PC-3 (cell line): ENCODE results near the gene GRIK5. TPM values are rescaled to one million over a fixed set of nuclear protein-coding genes. Genes with fewer than 3 reads are reported as not detected.

Source experiments
- ATAC-seq: fragments of 200-7000 bp; cut with Tn5 transposase; 2 replicates; pipeline ENCODE4 v1.9.1; 2020; ENCODE audit warnings: mild to moderate bottlenecking, moderate library complexity
- BruUV-seq: library from RNA; stranded (reverse); fragments of 400-500 nt; replicated peaks from 2 replicates; lab custom pipeline; 2021; lab: Mats Ljungman, UMichigan
- CTCF ChIA-PET: fragments of 300-600 bp; sonication (Branson Sonifier 250); formaldehyde crosslinking; loops from one replicate; lab custom pipeline; 2022; ENCODE audit warnings: antibody characterized with exemption; lab: Charles Lee
- POLR2A ChIA-PET: fragments of 300-600 bp; sonication (Branson Sonifier 250); formaldehyde crosslinking; loops from one replicate; lab custom pipeline; 2022; ENCODE audit warnings: antibody characterized with exemption; ENCODE audit not compliant: unreplicated experiment; lab: Charles Lee
- DNase-seq: peaks from one replicate; pipeline ENCODE4 v3.0.0-alpha.2; 2015
- H2AFZ ChIP-seq: fragments of 300-600 bp; sonication (generic); 2 replicates; pipeline ENCODE4 v1.6.0; 2016; ENCODE audit warnings: antibody characterized with exemption, low read length
- H3F3A ChIP-seq: fragments of 300-600 bp; sonication (generic); one replicate; pipeline ENCODE4 v1.6.0; 2017; ENCODE audit warnings: antibody characterized with exemption, low read length, control low read depth, mild to moderate bottlenecking; ENCODE audit not compliant: unreplicated experiment
- H3K27ac ChIP-seq: fragments of 300-600 bp; sonication (generic); 2 replicates; pipeline ENCODE4 v1.5.1; 2016; ENCODE audit warnings: mild to moderate bottlenecking, low read length
- H3K27me3 ChIP-seq: fragments of 300-600 bp; sonication (generic); 2 replicates; pipeline ENCODE4 v1.6.1; 2016; ENCODE audit warnings: low read length, mixed read lengths
- H3K36me3 ChIP-seq: fragments of 300-600 bp; sonication (generic); 2 replicates; pipeline ENCODE4 v1.6.1; 2016; ENCODE audit warnings: low read depth, mixed run types, low read length, mixed read lengths
- H3K4me1 ChIP-seq: fragments of 300-600 bp; sonication (generic); 2 replicates; pipeline ENCODE4 v1.5.1; 2016; ENCODE audit warnings: low read length; ENCODE audit not compliant: insufficient read depth
- H3K4me2 ChIP-seq: fragments of 300-600 bp; sonication (generic); 2 replicates; pipeline ENCODE4 v1.6.0; 2016; ENCODE audit warnings: low read length
- H3K4me3 ChIP-seq: fragments of 300-600 bp; sonication (generic); 2 replicates; pipeline ENCODE4 v1.5.1; 2016; ENCODE audit warnings: mild to moderate bottlenecking, low read length, mixed read lengths
- H3K79me2 ChIP-seq: fragments of 300-600 bp; sonication (generic); 2 replicates; pipeline ENCODE4 v1.6.1; 2017; ENCODE audit warnings: low read length, mixed read lengths
- H3K9ac ChIP-seq: fragments of 300-600 bp; sonication (generic); 2 replicates; pipeline ENCODE4 v1.6.0; 2016; ENCODE audit warnings: mild to moderate bottlenecking, low read length
- H3K9me2 ChIP-seq: fragments of 300-600 bp; sonication (generic); replicated peaks from 2 replicates; pipeline ENCODE4 v1.6.1; 2016; ENCODE audit warnings: mixed run types, low read length, mixed read lengths
- H3K9me3 ChIP-seq: fragments of 300-600 bp; sonication (generic); 2 replicates; pipeline ENCODE4 v1.6.1; 2016; ENCODE audit warnings: low read length, mixed read lengths
- H4K20me1 ChIP-seq: fragments of 300-600 bp; sonication (generic); 2 replicates; pipeline ENCODE4 v1.6.1; 2016; ENCODE audit warnings: low read length, mixed read lengths
- EZH2 ChIP-seq: fragments of 300-600 bp; sonication (generic); IDR thresholded peaks from one replicate; pipeline ENCODE4 v1.6.1; 2017; ENCODE audit warnings: antibody characterized with exemption, mild to moderate bottlenecking, low read length; ENCODE audit not compliant: unreplicated experiment
- EZH2phosphoT487 ChIP-seq: fragments of 300-600 bp; sonication (generic); IDR thresholded peaks from 2 replicates; pipeline ENCODE4 v1.6.1; 2018; ENCODE audit warnings: mild to moderate bottlenecking, antibody characterized with exemption, low read length, borderline replicate concordance
- intact Hi-C: fragments of 100-400 bp; cut with micrococcal nuclease; formaldehyde crosslinking; loops from 2 replicates; pipeline ENCODE4 v1.9.0; 2023
- total RNA-seq: library from RNA; depleted of rRNA; stranded (reverse); fragments of >200 nt; gene quantifications from 2 replicates; pipeline ENCODE4 v1.2.3, GENCODE V29; 2014
- TF ChIP-seq, protein P1 (sequence below): fragments of 300-600 bp; sonication (generic); conservative IDR thresholded peaks from 2 replicates; pipeline ENCODE4 v1.5.1; 2017; ENCODE audit warnings: antibody characterized with exemption, low read depth, mild to moderate bottlenecking, low read length

GRIK5 gene
- total RNA-seq, 1 experiment from 2014 or later, result not detected

DNA sequence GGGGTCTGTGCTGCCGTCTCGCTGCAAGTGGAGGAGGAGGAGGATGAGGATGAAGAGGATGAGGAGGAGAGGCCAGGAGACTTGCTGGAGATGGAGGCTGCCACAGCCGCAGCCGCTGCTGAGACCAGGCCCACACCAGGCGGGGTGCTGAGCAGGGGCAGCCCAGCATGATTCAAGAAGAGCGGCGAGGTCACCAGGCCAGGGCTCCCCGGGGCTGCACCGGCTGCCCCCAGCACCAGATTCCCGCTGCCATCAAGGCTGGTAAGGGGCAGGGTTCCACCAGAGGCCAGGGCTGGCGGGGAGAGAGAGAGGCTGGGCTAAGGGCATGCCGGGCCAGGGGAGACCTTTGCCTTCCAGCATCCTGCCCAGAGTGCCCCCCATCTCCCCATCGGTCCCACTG is 21.3 kb upstream of the GRIK5 start:
- Histone ChIP-seq H4K20me1 (no peaks in the 10 kb centered on the region), H3F3A (no peaks in the 10 kb centered on the region), H3K4me3 (no peak overlapping the region), H3K9me2 (no peaks in the 10 kb centered on the region), H2AFZ (no peak overlapping the region), H3K36me3 (no peaks in the 10 kb centered on the region), H3K79me2 (no peaks in the 10 kb centered on the region), H3K9me3 (no peaks in the 10 kb centered on the region), H3K4me1 (peaks cover 10% of the 10 kb centered on the region; the same call in 1 of the 2 replicates), H3K4me2 (no peak overlapping the region), H3K27ac (no peak overlapping the region), H3K9ac (no peak overlapping the region), H3K27me3 (no peaks in the 10 kb centered on the region)
- DNase-seq (no peak), ATAC-seq (no peak)
- BruUV-seq, result no TSS peak
- ChIA-PET CTCF (interaction anchor here (0.6 kb wide), 1 partner anchor 73 kb away, joined by 4 read pairs; no protein-coding TSS in a partner anchor), POLR2A (no interaction called here)
- TF ChIP-seq, protein P1, sequence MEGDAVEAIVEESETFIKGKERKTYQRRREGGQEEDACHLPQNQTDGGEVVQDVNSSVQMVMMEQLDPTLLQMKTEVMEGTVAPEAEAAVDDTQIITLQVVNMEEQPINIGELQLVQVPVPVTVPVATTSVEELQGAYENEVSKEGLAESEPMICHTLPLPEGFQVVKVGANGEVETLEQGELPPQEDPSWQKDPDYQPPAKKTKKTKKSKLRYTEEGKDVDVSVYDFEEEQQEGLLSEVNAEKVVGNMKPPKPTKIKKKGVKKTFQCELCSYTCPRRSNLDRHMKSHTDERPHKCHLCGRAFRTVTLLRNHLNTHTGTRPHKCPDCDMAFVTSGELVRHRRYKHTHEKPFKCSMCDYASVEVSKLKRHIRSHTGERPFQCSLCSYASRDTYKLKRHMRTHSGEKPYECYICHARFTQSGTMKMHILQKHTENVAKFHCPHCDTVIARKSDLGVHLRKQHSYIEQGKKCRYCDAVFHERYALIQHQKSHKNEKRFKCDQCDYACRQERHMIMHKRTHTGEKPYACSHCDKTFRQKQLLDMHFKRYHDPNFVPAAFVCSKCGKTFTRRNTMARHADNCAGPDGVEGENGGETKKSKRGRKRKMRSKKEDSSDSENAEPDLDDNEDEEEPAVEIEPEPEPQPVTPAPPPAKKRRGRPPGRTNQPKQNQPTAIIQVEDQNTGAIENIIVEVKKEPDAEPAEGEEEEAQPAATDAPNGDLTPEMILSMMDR, result no peak
- no peak for TF ChIP-seq EZH2phosphoT487
- TF ChIP-seq EZH2, result no peak
- intact Hi-C loops, result no loop called here

DNA sequence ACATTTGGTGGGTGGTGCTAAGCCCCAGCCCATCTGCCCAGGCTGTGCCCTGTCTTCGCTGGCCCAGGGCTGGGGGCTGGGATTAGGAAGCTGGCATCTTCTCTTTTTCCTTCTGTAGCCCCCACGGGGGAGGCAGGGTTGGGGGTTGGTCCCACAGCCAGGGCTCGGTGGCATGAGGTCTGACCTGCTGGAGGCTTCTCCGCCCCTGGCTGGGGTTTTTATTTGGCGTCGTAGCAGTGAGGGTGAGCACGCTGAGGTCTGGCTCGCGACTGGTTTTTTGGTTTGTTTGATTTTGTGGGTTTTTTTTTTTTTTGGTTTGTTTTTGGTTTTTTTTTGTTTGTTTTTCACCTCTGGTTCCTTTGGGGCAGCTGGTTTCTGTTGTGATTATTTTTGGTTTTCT is 20.7 kb upstream of the GRIK5 start:
- no peaks in the 10 kb centered on the region for H3K9me2 ChIP-seq
- H3K79me2 ChIP-seq, result no peaks in the 10 kb centered on the region
- H3K4me2 ChIP-seq, result no peak overlapping the region
- no peak overlapping the region for H2AFZ ChIP-seq
- no peak overlapping the region for H3K27ac ChIP-seq
- no peak for ATAC-seq
- no peaks in the 10 kb centered on the region for H3F3A ChIP-seq
- H3K9me3 ChIP-seq, result no peaks in the 10 kb centered on the region
- H4K20me1 ChIP-seq, result no peaks in the 10 kb centered on the region
- ChIA-PET CTCF (interaction anchor here (0.6 kb wide), 1 partner anchor 155 kb away, joined by 5 read pairs; no protein-coding TSS in a partner anchor), POLR2A (no interaction called here)
- no peak overlapping the region for H3K4me3 ChIP-seq
- intact Hi-C loops, result no loop called here
- TF ChIP-seq EZH2phosphoT487, result no peak
- TF ChIP-seq EZH2, result no peak
- TF ChIP-seq, protein P1, result no peak
- no peaks in the 10 kb centered on the region for H3K27me3 ChIP-seq
- no TSS peak for BruUV-seq
- H3K4me1 ChIP-seq, result peaks cover 10% of the 10 kb centered on the region; the same call in 1 of the 2 replicates
- no peak overlapping the region for H3K9ac ChIP-seq
- no peaks in the 10 kb centered on the region for H3K36me3 ChIP-seq
- no peak for DNase-seq

DNA sequence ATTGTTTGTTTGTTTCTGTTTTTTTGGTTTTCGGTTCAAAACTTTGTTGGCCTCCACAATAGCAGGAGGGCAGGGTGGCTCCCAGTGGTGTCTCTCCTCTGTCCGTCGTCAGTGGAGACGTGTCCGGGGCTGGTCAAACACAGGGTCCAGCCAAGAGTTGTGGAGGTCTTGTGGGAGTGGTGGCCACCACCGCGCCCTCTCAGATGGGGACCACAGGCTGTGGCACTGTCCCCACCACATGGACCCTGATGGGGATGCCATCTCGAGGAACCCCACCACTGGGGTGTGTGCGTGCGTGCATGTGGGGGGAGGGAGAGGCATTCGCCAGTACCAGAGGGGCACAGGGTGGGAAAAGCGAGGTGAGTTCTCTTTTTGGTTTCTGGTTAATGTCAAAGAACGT is 19.8 kb upstream of the GRIK5 start:
- no peak overlapping the region for H3K9ac ChIP-seq
- H4K20me1 ChIP-seq, result no peaks in the 10 kb centered on the region
- ChIA-PET POLR2A (no interaction called here), CTCF (no interaction called here)
- no peaks in the 10 kb centered on the region for H3K79me2 ChIP-seq
- no peak overlapping the region for H3K4me2 ChIP-seq
- H3K27ac ChIP-seq, result no peak overlapping the region
- ATAC-seq (no peak), DNase-seq (no peak)
- H2AFZ ChIP-seq, result no peak overlapping the region
- TF ChIP-seq EZH2phosphoT487, result no peak
- no peak for TF ChIP-seq EZH2
- TF ChIP-seq, protein P1, result no peak
- intact Hi-C loops, result no loop called here
- H3K4me3 ChIP-seq, result no peak overlapping the region
- H3K9me2 ChIP-seq, result no peaks in the 10 kb centered on the region
- H3F3A ChIP-seq, result no peaks in the 10 kb centered on the region
- peaks cover 10% of the 10 kb centered on the region; the same call in 1 of the 2 replicates for H3K4me1 ChIP-seq
- H3K9me3 ChIP-seq, result no peaks in the 10 kb centered on the region
- H3K27me3 ChIP-seq, result no peaks in the 10 kb centered on the region
- H3K36me3 ChIP-seq, result no peaks in the 10 kb centered on the region
- no TSS peak for BruUV-seq
